GM18519 (cell line): ENCODE data around the gene PTBP2.

Experiments
- ATAC-seq: cut with Tn5 transposase; IDR thresholded peaks from one replicate; pipeline ENCODE4 v1.9.1; 2021; ENCODE audit warnings: mild to moderate bottlenecking, moderate library complexity; ENCODE audit not compliant: unreplicated experiment, low FRiP score

Gene PTBP2

GRCh38 chr1:96815914-96816313 lies 94.3 kb downstream of the PTBP2 start:
- ATAC-seq: no peak

- no peak for ATAC-seq
Measured at GRCh38 chr1:96820107-96820506, 98.5 kb downstream of the PTBP2 start.

- no peak for ATAC-seq
Measured at GRCh38 chr1:96820671-96821070, 99.1 kb downstream of the PTBP2 start.

GRCh38 chr1:96825231-96825630 lies 103.6 kb downstream of the PTBP2 start:
- no peak for ATAC-seq

- ATAC-seq: no peak
Measured at GRCh38 chr1:96825950-96826576, 104.5 kb downstream of the PTBP2 start.

- ATAC-seq: no peak
Measured at GRCh38 chr1:96833376-96833775, 111.8 kb downstream of the PTBP2 start.

- ATAC-seq: no peak
Measured at GRCh38 chr1:96834986-96835385, 113.4 kb downstream of the PTBP2 start.

GRCh38 chr1:96837057-96837780 lies 115.6 kb downstream of the PTBP2 start:
- ATAC-seq: no peak

GRCh38 chr1:96837781-96838216 lies 116.2 kb downstream of the PTBP2 start:
- no peak for ATAC-seq

- no peak for ATAC-seq
Measured at GRCh38 chr1:96840396-96840795, 118.8 kb downstream of the PTBP2 start.

GRCh38 chr1:96842215-96842614 lies 120.6 kb downstream of the PTBP2 start:
- ATAC-seq: no peak

GRCh38 chr1:96843196-96843595 lies 121.6 kb downstream of the PTBP2 start:
- ATAC-seq: no peak

GRCh38 chr1:96843601-96844000 lies 122.0 kb downstream of the PTBP2 start:
- ATAC-seq: no peak

- peak; percentile 85 for ATAC-seq
Measured at GRCh38 chr1:96845464-96845863, 123.9 kb downstream of the PTBP2 start.

GRCh38 chr1:96861836-96862235 lies 140.3 kb downstream of the PTBP2 start:
- no peak for ATAC-seq

GRCh38 chr1:96863449-96863848 lies 141.9 kb downstream of the PTBP2 start:
- ATAC-seq: no peak
